Esophagus (tissue), 2 donors: ENCODE measurements around the gene MAPK14. TPM values are rescaled to one million over a fixed set of nuclear protein-coding genes. Genes with fewer than 3 reads are reported as not detected.

Experiments
- H3K27ac ChIP-seq, 2 donors: one replicate each; pipeline ENCODE4 v1.5.1; 2013; ENCODE audit warnings: low read depth in 2 of 2, mild to moderate bottlenecking in 2 of 2, inconsistent platforms in 1 of 2, low read length in 1 of 2, moderate library complexity in 1 of 2
- H3K27me3 ChIP-seq, 2 donors: one replicate each; pipeline ENCODE4 v1.6.1; 2013; ENCODE audit warnings: low read length in 2 of 2, control low read depth in 1 of 2, mild to moderate bottlenecking in 1 of 2; ENCODE audit not compliant: insufficient read depth in 2 of 2, control insufficient read depth in 1 of 2
- H3K36me3 ChIP-seq, 2 donors: one replicate each; pipeline ENCODE4 v1.6.1; 2013; ENCODE audit warnings: low read length in 1 of 2; ENCODE audit not compliant: control insufficient read depth in 2 of 2, insufficient read depth in 2 of 2
- H3K4me1 ChIP-seq, 2 donors: one replicate each; pipeline ENCODE4 v1.6.1; 2013; ENCODE audit warnings: low read length in 1 of 2; ENCODE audit not compliant: control insufficient read depth in 2 of 2, insufficient read depth in 2 of 2
- H3K4me3 ChIP-seq, 2 donors: one replicate each; pipeline ENCODE4 v1.5.1; 2013; ENCODE audit warnings: low read length in 2 of 2, mild to moderate bottlenecking in 2 of 2, low read depth in 1 of 2, moderate library complexity in 1 of 2
- H3K9me3 ChIP-seq, 2 donors: one replicate each; pipeline ENCODE4 v1.6.1; 2013; ENCODE audit warnings: mild to moderate bottlenecking in 2 of 2, low read depth in 1 of 2, low read length in 1 of 2, moderate library complexity in 1 of 2; ENCODE audit not compliant: control insufficient read depth in 2 of 2, insufficient read depth in 1 of 2
- WGBS, 2 donors: extraction: QIAGEN DNeasy Blood & Tissue Kit; methylation state at CpG; one replicate each; pipeline ENCODE4 v1.1.7; 2013; 5-methylcytosine and 5-hydroxymethylcytosine counted together
- polyA plus RNA-seq, 2 donors: library from polyadenylated mRNA; stranded (reverse); fragments of 200-250 nt; gene quantifications; one replicate each; pipeline ENCODE4 v1.2.3, GENCODE V29; 2013
- donor health status: healthy with polysubstance abuse.
- donor health status: Bipolar disorder and iron deficiency.

MAPK14 gene
- polyA plus RNA-seq, 2 donors = 11.3 to 19.1 TPM

DNA sequence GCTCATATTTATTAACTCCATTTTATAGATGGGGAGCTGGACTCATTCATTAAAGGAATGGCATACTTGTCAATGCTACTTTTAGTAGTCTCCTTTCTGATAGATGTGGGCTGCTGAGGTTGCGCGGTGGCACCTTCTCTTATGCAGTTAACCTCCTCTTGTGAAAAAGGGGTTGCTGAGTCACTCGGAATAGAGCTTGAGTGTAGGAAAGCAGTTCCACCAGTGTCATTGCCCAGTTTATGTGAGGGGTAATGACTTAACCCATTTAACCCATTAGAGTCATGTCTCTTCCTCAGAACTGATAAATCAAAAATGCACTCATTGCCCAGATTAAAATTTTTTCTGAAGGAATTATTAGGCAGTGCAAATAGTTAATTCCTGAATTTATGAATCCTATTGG lies 6.3 kb downstream of the MAPK14 start:
- Histone ChIP-seq H3K4me1 (peaks cover 0 to 4% of the 10 kb centered on the region in 2 donors), H3K27me3 (no peaks in the 10 kb centered on the region), H3K36me3 (no peaks in the 10 kb centered on the region), H3K27ac (no peak overlapping the region), H3K4me3 (no peak overlapping the region), H3K9me3 (no peaks in the 10 kb centered on the region)
- 46 to 54% methylated on average over 3 of the region's 3 CpGs for WGBS, 2 donors

DNA sequence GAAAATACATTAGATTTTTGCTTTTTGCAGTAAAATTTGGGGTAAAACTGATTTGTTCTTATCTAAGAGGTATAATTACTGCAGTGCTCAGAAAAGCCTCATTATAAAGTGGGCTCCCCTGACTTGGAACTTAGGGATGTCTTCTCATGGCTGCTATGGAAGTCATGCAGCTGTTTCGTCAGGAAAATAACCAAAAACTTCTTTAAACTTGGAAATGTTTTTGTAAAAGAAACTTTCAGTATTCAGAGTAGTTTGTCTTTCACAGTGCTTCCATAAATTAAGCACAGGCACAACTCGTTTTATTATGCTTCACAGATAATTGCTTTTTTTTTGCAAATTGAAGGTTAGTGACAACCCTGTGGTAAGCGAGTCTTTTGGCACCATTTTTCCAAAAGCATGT lies 6.8 kb downstream of the MAPK14 start:
- Histone ChIP-seq H3K4me1 (peaks cover 0 to 4% of the 10 kb centered on the region in 2 donors), H3K27ac (no peak overlapping the region), H3K27me3 (no peaks in the 10 kb centered on the region), H3K4me3 (no peak overlapping the region), H3K9me3 (no peaks in the 10 kb centered on the region), H3K36me3 (no peaks in the 10 kb centered on the region)
- 50 to 60% methylated on average over 3 of the region's 3 CpGs for WGBS, 2 donors

DNA sequence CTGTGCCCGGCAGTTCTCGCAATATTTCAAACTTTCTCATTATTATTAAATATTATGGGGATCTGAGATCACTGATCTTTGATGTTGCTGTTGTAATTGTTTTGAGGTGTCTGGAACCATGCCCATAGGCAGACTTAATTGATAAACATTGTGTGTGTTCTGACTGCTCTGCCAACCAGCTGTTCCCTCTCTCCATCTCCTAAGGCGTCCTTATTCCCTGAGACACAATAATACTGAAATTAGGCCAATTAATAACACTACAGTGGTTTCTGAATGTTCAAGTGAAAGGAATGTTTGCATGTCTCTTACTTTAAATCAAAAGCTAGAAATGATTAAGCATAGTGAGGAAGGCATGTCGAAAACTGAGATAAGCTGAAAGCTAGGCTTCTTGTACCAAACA lies 7.6 kb downstream of the MAPK14 start:
- Histone ChIP-seq H3K27me3 (no peaks in the 10 kb centered on the region), H3K36me3 (no peaks in the 10 kb centered on the region), H3K4me3 (no peak overlapping the region), H3K4me1 (peaks cover 0 to 4% of the 10 kb centered on the region in 2 donors), H3K9me3 (no peaks in the 10 kb centered on the region), H3K27ac (no peak overlapping the region)
- 35 to 50% methylated on average over 4 of the region's 4 CpGs for WGBS, 2 donors

DNA sequence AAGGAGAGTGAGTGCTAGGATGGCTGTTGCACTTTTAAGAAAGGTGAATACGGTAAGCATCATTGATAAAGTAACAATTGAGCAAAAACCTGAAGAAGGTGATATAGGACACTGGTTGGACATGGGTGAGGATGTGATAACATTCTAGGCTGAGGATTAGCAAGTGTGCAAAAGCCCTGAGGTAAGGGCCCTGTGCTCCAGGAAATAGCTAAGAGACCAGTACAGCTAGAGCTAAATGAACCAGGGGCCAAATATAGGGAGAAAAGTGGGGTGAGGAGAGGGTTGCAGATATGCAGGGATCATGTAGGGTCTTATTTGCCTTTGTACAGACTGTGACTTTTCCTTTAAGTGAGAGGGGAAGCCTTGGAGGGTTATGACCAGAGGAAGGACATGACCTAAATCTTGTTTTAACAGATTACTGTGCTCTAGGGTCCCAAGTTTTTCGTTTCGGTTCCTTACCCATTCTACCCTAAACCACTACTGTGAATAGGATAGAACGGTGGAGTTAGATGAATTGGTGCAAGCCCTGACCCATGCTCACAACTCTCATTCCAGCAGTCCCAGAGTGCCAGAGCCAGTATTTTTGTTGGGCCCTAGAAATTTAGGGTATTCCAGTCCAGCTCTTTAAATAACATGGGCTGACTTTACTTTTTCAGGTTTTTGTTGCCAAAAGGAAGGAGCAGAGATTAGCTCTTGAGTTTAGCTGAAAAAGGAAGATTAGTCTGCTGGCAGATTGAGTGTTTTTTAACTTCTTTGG lies 10.7 kb downstream of the MAPK14 start:
- Histone ChIP-seq H3K4me1 (peaks cover 0 to 4% of the 10 kb centered on the region in 2 donors), H3K36me3 (no peaks in the 10 kb centered on the region), H3K4me3 (no peak overlapping the region), H3K9me3 (no peaks in the 10 kb centered on the region), H3K27ac (no peak overlapping the region), H3K27me3 (no peaks in the 10 kb centered on the region)
- 41 to 45% methylated on average over 4 of the region's 4 CpGs for WGBS, 2 donors

DNA sequence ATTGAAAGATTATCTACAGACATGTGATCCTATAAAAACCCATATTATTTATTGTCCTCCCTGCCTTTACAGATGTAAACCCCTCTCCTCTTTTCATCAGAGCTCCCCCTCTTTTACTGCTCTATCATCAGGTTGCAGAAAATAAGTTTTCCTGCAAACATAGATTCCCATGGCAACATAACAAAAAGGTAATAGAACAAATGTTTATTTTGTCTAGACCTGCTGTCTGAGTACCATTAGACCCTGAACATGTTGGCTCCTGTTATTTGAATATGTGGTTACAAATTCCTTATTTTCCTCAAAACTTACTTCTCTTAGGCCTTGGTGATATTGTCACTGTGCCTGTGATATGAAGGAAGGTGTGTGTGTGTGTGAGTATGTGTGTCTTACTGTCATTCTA lies 11.5 kb downstream of the MAPK14 start:
- Histone ChIP-seq H3K27ac (no peak overlapping the region), H3K4me3 (no peak overlapping the region), H3K36me3 (no peaks in the 10 kb centered on the region), H3K9me3 (no peaks in the 10 kb centered on the region), H3K27me3 (no peaks in the 10 kb centered on the region), H3K4me1 (peaks cover 0 to 4% of the 10 kb centered on the region in 2 donors)

DNA sequence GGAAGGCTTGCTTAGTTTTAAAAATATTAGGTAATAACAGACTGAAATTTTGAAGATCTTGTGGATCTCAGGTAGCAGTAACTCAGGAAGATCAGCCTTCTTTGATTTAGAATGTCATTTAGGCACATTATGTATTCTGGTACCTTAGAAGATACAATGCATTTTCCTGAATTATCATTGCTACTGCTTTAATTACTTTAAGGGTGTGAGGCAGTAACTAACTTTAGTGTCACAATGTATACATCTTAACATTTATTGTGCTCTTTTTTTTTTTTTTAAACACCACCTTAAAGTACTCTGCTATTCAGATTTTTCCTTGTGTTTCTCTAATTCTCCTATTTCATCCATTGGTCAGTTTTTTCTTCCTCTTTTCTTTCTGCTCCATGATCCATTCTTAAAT lies 13.3 kb downstream of the MAPK14 start:
- Histone ChIP-seq H3K36me3 (no peaks in the 10 kb centered on the region), H3K9me3 (no peaks in the 10 kb centered on the region), H3K4me3 (no peak overlapping the region), H3K4me1 (peaks cover 0 to 4% of the 10 kb centered on the region in 2 donors), H3K27me3 (no peaks in the 10 kb centered on the region), H3K27ac (no peak overlapping the region)

DNA sequence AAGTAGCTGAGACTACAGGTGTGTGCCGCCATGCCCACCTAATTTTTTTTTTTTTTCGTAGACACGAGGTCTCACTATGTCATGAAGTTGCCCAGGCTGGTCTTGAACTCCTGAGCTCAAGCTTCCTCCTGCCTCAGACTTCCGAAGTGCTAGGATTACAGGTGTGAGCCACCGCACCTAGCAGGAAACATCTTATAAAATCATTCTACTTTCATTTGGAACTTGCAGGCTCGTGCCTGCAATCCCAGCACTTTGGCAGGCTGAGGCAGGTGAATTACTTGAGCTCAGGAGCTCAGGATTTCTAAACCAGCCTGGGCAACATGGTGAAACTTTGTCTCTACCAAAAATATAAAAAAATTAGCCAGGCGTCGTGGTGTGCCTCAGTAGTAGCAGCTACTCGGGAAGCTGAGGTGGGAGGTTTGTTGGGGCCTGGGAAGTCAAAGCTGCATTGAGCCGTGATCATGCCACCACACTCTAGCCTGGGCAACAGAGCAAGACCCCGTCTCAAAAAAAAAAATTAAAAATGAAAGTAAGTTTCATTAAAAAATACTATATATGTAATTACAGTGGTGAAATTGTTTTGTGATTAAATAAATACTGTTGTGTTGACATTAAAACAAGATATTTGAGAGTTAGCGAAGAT lies 15.1 kb downstream of the MAPK14 start:
- peak overlapping the region; percentile 34 to 56 for H3K27ac ChIP-seq
- WGBS, 2 donors = 69 to 74% methylated on average over 12 of the region's 12 CpGs
- peaks cover 0 to under 1% of the 10 kb centered on the region in 2 donors for H3K4me1 ChIP-seq
- H3K36me3 ChIP-seq = no peaks in the 10 kb centered on the region
- H3K9me3 ChIP-seq = no peaks in the 10 kb centered on the region
- H3K4me3 ChIP-seq = no peak overlapping the region
- H3K27me3 ChIP-seq = no peaks in the 10 kb centered on the region

DNA sequence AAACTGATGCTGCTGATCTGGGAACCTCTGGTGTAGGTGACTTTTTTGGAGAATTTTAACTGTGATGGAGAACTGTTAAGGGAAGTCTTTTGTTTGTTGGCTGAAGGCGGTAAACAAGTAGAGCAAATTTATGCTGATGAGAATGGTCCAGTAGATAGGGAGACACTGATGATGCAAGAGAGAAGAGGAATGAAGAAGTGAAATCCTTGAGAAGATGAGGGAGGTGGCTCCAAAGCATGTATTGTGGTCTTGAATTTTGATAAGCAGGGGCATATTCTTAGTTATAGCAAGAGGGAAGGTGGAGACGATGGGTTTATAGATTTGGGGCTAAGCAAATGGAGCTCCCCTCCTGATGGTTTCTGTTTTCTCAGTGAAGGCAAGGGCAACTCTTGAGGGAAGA lies 22.0 kb downstream of the MAPK14 start:
- no peaks in the 10 kb centered on the region for H3K27me3 ChIP-seq
- H3K36me3 ChIP-seq = no peaks in the 10 kb centered on the region
- 94 to 97% methylated on average over 2 of the region's 2 CpGs for WGBS, 2 donors
- no peak overlapping the region for H3K4me3 ChIP-seq
- peaks cover 2 to 4% of the 10 kb centered on the region in 2 donors for H3K4me1 ChIP-seq
- peak overlapping the region in 1 of 2 donors; percentile 42 for H3K27ac ChIP-seq
- H3K9me3 ChIP-seq = no peaks in the 10 kb centered on the region

DNA sequence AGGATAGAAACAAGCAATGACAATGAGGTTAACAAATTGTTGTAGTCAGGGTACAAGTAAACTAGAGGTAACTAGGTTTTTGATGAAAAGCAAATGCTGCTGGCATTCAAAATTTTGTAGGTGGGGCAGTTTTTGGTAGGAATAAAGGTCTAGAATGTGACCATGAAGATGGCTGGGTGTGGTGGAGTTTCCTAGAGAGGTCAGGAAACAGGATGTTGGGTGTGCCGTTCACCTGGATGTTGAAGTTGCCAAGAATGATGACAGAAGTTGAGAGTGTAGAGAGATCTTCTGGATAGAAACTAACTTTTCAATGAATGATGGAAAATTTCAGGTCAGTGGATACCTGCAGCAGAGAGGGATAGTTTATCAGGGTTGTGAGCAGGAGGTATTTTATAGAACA lies 22.7 kb downstream of the MAPK14 start:
- peak overlapping the region in 1 of 2 donors; percentile 60 for H3K27ac ChIP-seq
- no peaks in the 10 kb centered on the region for H3K36me3 ChIP-seq
- H3K4me1 ChIP-seq = peaks cover 2 to 4% of the 10 kb centered on the region in 2 donors
- WGBS, 2 donors = 27 to 35% methylated on average over 1 of the region's 1 CpG
- no peaks in the 10 kb centered on the region for H3K9me3 ChIP-seq
- H3K27me3 ChIP-seq = no peaks in the 10 kb centered on the region
- no peak overlapping the region for H3K4me3 ChIP-seq
